Limb (tissue), 2 donors: Measurements from ENCODE around the gene LDLRAD4.

ENCODE experiments used
- DNase-seq, 2 donors: peaks; one replicate each; pipeline ENCODE4 v3.0.0-alpha.2; 2016; ENCODE audit errors: extremely low spot score in 2 of 2

The LDLRAD4 gene

DNA sequence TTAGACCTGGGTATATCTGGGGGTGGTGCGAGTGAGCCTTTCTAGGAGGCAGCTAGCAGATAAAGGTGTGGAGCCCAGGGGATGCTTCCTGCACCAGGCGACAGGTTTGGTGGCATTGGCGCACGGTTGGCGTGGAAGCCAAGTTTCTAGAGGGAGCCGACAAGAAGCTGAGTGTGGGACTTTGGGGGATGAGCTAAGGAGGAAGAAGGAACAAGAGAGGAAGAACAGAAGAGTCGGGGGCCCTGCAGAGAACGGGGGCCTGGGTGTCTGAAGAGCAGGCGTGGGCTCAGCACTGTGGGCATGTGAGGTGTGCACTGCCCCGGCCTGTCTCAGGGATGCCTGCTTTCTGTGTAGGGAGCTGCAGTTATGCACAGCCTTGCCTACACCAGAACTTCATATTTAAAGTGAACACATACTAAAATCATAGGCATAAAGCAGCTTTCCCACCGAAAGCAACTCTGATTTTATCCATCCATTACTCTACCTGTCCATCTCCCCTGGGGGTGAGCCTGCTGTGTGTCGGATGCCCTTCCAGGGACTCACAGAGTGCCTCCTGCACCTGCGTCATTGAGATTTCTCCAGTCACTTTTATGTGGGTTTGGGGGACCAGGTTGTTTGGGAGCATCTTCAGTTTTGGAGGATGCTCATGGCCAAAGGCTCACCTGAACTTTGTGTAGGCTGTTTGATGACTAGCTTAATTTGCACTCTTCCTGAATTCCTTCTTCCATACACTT lies 149.7 kb downstream of the LDLRAD4 start:
- no peak for DNase-seq

- DNase-seq = no peak
Observed at GRCh38 chr18:13369353-13369752, 150.8 kb downstream of the LDLRAD4 start.

- no peak for DNase-seq
Observed at GRCh38 chr18:13369756-13370510, 151.4 kb downstream of the LDLRAD4 start.

GRCh38 chr18:13370995-13371625 lies 152.6 kb downstream of the LDLRAD4 start:
- DNase-seq = no peak

DNA sequence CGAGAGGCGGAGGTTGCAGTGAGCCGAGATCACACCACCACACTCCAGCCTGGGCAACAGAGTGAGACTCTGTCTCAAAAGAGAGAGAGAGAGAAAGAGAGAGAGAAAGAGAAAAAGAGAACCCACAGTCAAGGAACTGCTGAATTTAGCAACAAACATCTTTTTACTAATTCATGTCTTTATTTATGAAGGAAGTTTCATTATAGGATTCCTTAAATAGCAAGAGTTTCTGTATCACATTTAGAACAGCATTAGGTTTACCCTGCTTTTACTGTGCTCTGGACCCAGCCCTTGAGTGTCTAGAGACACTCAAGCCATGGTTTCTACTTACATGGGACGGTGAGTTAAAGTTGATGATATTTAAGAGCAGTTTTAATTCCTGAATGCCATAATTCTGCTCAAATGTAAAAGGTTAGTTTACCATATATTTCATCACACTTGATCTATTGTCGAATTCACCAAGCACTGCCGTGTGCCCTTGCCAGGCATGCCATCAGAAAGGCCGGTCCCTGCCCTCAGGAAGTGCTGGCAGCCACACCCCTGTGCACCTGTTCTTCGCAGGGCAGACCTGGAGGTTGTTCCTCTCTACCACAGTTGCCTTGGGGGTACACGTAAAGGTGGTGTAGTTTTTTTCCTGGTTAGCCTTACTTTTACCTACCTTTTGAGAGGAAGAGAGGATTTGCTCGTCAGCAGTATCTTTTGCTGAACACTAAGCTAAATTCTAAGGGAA lies 153.3 kb downstream of the LDLRAD4 start:
- DNase-seq = no peak

DNA sequence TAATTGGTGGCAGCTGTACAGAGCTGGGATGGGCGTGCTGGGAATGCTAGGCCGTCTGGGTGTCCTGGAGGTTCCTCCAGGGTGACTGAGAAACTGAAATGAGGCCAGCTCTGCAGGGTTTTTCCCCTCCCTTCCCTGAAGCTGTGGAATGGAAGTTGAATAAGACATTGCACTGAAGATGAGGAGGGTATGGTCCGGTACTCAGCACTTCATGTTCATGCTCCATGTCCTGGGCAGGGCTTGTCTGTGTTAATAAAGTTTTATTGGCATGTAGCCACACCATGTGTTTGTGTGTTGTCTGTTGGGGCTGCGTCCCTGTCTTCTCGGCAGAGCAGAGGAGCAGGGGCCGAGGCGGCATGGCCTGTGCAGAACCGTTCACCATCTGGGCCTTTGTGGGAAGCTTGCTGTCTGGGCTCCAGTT lies 154.0 kb downstream of the LDLRAD4 start:
- no peak for DNase-seq

DNA sequence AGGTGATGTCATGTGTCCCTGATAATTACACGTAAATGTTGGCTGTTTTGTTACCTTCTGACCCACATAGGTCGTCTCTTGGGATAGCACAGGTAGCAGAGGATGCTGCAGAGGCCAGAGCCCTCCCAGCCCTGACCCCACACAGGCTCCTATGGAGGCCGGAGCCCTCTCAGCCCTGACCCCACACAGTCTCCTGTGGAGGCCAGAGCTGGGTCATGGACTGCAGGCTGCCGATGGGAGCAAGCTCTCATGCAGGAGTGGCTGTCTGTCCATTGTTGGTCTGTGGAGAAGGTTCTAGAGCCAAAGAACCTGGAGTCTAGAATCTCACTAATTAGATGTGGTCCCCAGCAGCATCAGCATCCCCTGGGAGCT lies 155.5 kb downstream of the LDLRAD4 start:
- DNase-seq = no peak

- no peak for DNase-seq
Observed at GRCh38 chr18:13374468-13375301, 156.1 kb downstream of the LDLRAD4 start.

DNA sequence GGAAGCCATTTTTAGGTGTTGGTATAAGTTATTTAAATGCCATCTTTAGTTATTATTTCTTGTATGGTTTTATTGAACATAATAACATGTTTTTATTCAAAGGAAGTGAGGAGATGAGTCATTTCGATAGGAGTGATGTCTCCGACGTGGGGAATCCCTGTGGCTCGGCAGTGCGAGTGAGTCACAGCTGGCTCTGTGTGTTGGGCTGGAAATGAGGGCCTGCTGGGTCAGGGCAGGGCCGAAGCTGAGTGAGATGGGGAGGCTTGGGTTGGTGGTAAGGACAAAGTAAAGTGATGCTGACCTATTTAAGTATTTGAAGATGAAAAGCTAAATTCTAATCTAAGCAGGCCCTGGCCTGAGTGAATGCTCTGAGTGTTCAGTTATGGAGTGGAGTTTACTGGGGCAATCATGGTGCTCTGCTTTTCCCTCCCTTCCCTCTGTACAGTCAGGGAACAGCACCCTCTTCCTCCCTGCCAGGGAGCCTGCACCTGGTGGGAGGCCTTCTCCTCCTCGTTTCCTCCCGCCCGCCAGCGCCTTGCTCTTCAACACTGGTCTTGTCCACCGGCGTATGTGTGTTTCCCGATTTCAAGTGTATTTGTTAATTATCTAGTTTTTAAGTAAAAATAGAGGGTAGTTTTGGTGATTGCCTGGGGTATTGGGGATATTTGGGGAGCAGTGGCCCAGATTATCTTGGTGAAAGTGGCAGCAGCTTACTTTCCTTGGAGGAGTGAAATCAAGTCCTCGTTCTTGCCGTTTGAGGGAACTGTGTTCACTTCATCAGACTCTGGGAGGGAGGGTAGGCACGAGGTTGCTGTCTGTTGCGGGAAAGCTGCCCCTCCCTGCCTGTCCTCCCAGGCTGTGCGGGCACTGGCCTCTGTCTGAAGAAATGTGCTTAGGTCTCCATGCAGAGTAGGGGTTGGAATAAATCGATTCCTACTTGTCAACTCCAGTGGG lies 157.0 kb downstream of the LDLRAD4 start:
- no peak for DNase-seq

GRCh38 chr18:13376298-13376840 lies 157.8 kb downstream of the LDLRAD4 start:
- no peak for DNase-seq

DNA sequence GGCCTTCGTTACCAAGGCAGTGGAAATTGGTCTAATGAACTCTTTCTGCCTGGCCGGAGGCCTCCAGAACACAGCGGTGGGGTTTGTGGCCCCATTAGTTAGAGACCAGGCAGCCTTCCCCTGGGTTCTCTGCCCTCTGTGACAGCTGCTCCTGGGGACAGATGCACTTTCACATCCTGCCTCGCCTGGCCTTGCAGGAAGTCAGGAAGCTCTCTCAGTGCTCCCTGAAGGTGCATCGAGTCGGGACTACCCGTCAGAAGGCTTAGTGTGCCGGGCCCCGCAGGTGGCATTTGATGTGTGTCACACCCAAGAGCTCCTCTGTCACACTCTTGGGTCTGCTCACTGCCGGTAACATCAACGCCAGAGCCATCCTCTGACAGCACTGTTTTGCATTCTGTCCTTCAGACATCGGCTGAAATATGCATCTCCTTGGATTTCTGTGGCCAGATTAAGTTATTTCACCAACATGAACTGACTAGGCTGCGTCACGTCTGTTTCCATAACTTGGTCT lies 158.3 kb downstream of the LDLRAD4 start:
- no peak for DNase-seq

DNA sequence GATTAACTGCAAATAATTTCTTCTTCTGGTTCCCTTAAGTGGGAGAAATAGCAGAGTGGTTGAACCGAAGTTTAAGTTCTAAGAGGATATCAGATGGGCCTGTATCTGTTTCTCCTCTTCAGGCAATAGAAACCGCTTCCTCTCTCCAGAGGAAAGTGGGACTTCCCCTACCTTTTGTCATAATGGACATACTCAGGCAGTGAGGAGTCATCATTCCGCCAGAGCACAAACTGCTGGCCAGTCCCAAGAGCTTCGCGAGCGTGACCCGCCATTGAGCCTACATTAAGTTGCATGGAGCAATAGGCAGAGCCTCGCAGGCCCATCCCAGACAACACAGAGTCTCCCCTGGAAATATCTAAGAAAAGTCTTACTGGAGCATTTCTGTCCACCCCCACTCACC lies 158.9 kb downstream of the LDLRAD4 start:
- no peak for DNase-seq

- no peak for DNase-seq
Observed at GRCh38 chr18:13378150-13378549, 159.6 kb downstream of the LDLRAD4 start.

- peak in 1 of 2 donors; percentile 15 for DNase-seq
Observed at GRCh38 chr18:13379062-13379865, 160.7 kb downstream of the LDLRAD4 start.

DNA sequence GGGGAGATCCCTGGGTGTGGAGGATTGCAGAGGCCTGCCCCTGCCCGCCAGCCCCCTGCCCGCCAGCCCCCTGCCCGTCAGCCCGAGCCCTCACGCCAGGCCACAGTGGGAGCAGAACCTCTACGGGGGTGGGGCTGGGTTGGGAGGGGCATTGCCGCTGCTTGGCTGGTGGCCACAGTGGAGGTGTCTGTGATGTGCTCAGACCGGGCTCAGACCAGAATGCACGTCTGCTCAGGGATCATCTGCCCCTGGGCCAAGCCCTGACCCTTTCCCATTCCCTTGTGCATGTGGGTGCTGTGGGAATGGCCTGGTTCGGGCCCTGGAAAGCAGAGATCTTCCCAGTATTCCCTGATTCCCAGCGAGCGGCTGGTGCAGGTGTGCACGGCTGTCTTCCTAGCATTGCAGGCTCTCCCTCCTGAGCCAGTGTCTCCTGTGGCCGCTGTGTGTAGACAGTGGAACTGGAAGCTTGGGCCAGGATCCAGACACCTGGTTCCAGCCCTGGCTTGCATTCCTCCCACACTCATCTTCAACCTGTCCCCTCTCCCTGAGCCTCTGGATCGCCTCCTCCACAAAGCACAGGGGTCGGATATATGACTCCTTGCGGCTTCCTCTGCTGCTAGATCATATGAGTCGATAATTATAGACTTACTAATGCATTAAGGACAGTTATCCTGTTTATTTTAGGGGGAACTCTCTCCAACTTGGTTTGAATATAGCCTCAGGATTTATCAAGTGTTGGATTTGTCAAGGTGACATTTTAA lies 161.6 kb downstream of the LDLRAD4 start:
- DNase-seq = no peak

GRCh38 chr18:13380691-13381070 lies 162.1 kb downstream of the LDLRAD4 start:
- no peak for DNase-seq

DNA sequence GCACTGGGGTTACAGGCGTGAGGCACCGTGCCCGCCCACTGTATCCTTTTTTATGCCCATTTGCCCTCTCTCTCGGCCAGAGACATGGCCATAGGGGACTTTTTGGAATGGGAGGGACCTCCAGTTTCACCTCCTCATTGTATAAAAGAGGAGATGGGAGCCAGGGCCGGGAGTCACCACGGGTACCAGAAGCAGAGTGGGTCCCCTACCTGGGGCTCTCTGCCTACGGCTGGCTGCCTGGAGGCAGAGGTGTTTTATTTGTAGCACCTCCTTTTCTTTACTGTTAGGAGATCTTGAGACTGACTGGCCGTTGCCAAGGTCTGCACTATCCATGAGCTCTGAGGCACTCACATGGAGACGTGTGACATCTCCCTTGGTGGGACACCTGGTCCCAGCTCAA lies 162.8 kb downstream of the LDLRAD4 start:
- no peak for DNase-seq

- DNase-seq = peak; percentile 74 to 79
Observed at GRCh38 chr18:13381944-13382365, 163.4 kb downstream of the LDLRAD4 start.
